GM12872 (cell line): Measurements from ENCODE around the gene C20orf173.

Source experiments
- TF ChIP-seq, protein P1 (sequence below): IDR thresholded peaks from 3 replicates; pipeline ENCODE4 v1.5.1; 2011; ENCODE audit warnings: low read depth, mild to moderate bottlenecking, low read length, moderate library complexity; ENCODE audit not compliant: insufficient read depth

Gene C20orf173

DNA sequence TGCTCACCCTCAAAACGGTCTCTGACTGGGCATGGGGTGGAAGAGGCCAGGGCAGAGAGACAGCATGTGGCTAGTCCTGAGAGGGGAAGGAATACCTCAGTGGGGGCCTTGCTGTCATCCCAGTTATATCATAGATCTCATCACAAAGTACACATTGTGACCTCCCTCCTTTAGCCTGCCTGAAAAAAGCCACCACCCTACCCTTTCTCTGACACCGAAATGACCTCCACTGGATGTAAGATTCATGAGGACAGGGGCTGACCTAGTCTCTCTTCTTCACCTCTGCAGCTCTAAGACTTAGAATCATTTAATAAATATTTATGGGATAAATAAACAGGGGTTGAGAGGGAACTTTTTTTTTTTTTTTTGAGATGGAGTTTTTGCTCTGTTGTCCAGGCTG, at the start of gene C20orf173:
Gene C20orf173 (minus strand): TSS at position 101 of the 400 bp plus-strand sequence. CDS start 279 bp downstream, outside the sequence.
- TF ChIP-seq, protein P1, sequence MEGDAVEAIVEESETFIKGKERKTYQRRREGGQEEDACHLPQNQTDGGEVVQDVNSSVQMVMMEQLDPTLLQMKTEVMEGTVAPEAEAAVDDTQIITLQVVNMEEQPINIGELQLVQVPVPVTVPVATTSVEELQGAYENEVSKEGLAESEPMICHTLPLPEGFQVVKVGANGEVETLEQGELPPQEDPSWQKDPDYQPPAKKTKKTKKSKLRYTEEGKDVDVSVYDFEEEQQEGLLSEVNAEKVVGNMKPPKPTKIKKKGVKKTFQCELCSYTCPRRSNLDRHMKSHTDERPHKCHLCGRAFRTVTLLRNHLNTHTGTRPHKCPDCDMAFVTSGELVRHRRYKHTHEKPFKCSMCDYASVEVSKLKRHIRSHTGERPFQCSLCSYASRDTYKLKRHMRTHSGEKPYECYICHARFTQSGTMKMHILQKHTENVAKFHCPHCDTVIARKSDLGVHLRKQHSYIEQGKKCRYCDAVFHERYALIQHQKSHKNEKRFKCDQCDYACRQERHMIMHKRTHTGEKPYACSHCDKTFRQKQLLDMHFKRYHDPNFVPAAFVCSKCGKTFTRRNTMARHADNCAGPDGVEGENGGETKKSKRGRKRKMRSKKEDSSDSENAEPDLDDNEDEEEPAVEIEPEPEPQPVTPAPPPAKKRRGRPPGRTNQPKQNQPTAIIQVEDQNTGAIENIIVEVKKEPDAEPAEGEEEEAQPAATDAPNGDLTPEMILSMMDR, result no peak

DNA sequence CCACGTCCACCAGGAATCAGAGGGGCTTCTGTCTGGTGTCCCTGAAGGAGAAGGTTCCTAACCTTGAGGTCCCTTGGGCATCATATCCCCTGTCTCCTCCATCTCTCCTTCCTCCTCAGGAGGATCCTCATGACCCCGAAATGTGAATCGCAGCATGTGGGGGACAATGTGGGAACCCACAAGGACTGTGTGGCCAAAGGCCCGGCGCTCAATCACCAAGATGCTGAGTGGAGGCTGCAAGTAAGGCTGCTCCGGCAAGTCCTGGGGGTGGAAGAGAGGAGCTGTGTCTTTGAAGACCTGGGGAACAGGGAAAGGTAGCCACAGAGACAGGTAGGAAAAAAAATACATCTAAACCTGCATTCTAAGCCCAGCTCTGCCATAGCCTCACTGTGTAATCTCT, 49.7 kb upstream of the C20orf173 start:
- TF ChIP-seq, protein P1, result no peak

- TF ChIP-seq, protein P1, result no peak
Observed at GRCh38 chr20:35578469-35578868, 49.0 kb upstream of the C20orf173 start.

DNA sequence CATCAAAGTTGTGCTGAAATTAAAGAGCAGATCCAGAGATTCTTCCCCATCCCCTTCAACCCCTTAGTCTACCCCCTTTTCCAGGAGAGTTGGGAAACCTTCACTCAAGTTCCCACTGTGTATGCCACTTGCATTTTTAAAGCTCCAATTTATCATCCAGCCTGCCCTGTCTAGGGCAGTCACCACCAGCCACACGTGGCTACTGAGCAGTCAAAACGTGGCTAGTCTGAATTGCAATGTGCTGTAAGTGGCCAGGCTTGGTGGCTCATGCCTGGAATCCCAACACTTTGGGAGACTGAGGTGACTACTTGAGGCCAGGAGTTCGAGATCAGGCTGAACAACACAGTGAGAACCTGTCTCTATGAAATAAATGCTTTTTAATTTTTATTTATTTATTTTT, 47.4 kb upstream of the C20orf173 start:
- TF ChIP-seq, protein P1, result no peak

- TF ChIP-seq, protein P1, result no peak
Observed at GRCh38 chr20:35575958-35576357, 46.5 kb upstream of the C20orf173 start.

- TF ChIP-seq, protein P1, result no peak
Observed at GRCh38 chr20:35572838-35573237, 43.4 kb upstream of the C20orf173 start.

DNA sequence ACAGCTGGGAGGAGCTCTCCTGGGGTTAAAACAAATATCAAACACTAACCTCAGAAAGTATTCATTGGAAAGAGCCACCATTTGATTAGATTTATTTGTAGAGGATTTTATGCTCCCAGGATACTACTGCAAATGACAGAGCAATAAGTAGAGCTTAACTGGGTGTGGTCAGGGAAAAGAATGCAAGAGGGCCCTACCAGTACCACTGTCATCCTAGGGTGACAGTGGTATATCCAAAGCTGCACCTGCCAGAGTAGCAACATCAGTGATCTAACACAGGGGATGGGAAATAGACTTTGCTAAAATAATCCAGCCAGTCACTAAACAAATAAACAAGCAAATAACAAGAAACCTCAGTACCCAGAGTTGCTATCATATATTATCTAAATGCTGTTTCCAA, 42.1 kb upstream of the C20orf173 start:
- TF ChIP-seq, protein P1, result no peak

GRCh38 chr20:35568645-35569044, 39.2 kb upstream of the C20orf173 start:
- TF ChIP-seq, protein P1, result peak; percentile 45; the same call in 2 of the 3 replicates
